ENCODE data around the gene INPP4B. TPM values are rescaled to one million over a fixed set of nuclear protein-coding genes. Genes with fewer than 3 reads are reported as not detected.

The INPP4B gene
- total RNA-seq, 4 donors from 2014 or later, result 38.9 to 48.7 (median 44.2) TPM

DNA sequence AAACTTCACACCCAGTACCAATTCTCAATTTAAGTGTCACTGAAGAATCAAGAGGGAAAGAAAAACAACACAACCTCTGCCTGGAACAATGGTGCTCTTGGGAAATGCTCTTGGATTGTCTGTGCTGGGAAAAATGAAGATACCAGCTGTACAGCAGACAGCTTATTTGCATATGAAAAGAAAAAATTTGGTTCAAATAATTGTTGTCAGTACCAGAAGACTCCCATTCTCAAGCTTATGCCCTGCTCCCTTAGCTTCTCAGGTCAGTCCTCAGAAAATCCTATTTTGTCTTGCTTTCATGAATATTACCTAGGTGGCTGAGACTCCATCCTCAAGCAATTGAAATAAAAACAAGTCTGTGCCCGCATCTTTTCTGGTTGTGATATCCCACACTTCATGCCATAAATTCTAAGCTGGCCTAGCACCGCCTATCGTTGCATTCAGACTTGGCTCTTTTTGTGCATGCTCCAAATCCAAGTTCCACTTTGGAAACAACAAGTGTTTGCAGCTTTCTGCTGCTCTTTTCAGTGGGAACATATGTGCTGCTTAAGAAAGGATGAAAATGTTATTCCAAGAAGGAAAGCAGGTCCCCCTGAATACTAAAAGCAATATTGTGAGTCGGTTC is 431.6 kb downstream of the INPP4B start:
- DNase-seq, result no peak
- Histone ChIP-seq H3K36me3 (no peaks in the 10 kb centered on the region), H3K27me3 (no peaks in the 10 kb centered on the region), H3K4me3 (no peak overlapping the region), H3K27ac (no peak overlapping the region), H3K4me1 (no peaks in the 10 kb centered on the region), H3K9me3 (no peaks in the 10 kb centered on the region)
- TF ChIP-seq, protein P1, sequence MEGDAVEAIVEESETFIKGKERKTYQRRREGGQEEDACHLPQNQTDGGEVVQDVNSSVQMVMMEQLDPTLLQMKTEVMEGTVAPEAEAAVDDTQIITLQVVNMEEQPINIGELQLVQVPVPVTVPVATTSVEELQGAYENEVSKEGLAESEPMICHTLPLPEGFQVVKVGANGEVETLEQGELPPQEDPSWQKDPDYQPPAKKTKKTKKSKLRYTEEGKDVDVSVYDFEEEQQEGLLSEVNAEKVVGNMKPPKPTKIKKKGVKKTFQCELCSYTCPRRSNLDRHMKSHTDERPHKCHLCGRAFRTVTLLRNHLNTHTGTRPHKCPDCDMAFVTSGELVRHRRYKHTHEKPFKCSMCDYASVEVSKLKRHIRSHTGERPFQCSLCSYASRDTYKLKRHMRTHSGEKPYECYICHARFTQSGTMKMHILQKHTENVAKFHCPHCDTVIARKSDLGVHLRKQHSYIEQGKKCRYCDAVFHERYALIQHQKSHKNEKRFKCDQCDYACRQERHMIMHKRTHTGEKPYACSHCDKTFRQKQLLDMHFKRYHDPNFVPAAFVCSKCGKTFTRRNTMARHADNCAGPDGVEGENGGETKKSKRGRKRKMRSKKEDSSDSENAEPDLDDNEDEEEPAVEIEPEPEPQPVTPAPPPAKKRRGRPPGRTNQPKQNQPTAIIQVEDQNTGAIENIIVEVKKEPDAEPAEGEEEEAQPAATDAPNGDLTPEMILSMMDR (IDR thresholded peaks at IDR 0.05), result no peak

DNA sequence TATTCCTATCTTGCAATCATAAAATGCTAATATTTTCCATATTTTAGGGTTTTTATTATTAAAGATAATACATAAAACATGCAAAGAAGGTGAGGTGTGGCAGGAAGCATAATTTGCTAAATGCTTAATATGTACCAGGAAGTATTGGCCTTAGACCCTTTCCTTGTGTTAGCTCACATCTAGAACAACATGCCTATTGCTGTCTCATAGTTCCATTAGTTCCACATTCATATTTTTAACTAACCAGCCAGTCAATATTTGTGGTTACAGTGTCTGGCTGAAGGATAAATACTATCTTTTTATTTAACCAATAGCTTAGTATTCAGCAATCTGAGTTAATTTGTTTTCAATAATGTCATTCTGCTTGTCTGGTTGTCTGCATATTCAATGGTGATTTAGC is 432.6 kb downstream of the INPP4B start:
- H3K4me1 ChIP-seq, result no peaks in the 10 kb centered on the region
- no peak for DNase-seq

DNA sequence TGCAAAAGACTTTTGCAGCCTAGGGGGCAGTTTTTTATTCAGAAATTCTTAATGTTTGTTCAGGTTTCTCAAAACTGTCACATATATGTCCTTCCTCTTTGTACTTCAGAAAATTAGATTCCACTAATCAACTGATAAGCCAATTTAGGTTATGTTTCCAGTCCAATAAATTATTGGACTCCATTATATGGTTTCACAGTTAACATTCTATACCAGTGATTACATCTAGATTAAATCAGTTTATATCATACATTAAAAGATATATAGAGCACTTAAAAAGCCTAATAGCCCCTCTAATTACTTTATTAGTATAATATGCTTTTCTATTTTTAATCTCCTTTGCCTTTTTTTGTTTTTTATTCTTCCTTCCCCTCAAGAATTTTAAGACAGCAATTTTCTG is 434.1 kb downstream of the INPP4B start:
- H3K36me3 ChIP-seq, result no peaks in the 10 kb centered on the region
- H3K9me3 ChIP-seq, result no peaks in the 10 kb centered on the region
- no peak for DNase-seq
- H3K4me3 ChIP-seq, result no peak overlapping the region
- no peaks in the 10 kb centered on the region for H3K4me1 ChIP-seq
- no peaks in the 10 kb centered on the region for H3K27me3 ChIP-seq
- H3K27ac ChIP-seq, result no peak overlapping the region
- TF ChIP-seq, protein P1 (IDR thresholded peaks at IDR 0.05), result no peak

More for the DNA sequence above, 432.6 kb downstream of the INPP4B start:
- Histone ChIP-seq H3K27ac (no peak overlapping the region), H3K27me3 (no peaks in the 10 kb centered on the region), H3K9me3 (no peaks in the 10 kb centered on the region), H3K4me3 (no peak overlapping the region), H3K36me3 (no peaks in the 10 kb centered on the region)
- TF ChIP-seq POLR2A (IDR thresholded peaks at IDR 0.05), result no peak
- TF ChIP-seq, protein P1 (IDR thresholded peaks at IDR 0.05), result no peak

DNA sequence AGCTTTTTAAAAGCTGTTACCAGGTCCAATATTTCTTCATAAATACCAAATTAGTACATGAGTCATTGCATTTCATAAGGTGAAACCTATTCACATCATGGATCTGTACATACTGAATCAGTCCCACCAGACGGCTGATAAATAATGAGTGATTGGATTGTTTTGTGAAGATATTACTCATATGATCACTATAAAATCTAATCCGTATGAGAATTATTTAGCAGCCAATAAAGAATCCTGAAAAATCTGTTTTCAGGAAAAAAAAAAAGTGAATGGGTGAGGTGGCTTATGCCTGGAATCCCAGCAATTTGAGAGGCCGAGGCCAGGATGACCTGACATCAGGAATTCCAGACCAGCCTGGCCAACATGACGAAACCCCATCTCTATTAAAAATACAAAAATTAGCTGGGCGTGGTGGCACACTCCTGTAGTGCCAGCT is 438.1 kb downstream of the INPP4B start:
- H3K4me3 ChIP-seq, result no peak overlapping the region
- DNase-seq, result no peak
- H3K9me3 ChIP-seq, result no peaks in the 10 kb centered on the region
- no peak for TF ChIP-seq POLR2A (IDR thresholded peaks at IDR 0.05)
- TF ChIP-seq, protein P1 (IDR thresholded peaks at IDR 0.05), result no peak
- H3K27ac ChIP-seq, result no peak overlapping the region
- H3K36me3 ChIP-seq, result no peaks in the 10 kb centered on the region
- H3K27me3 ChIP-seq, result no peaks in the 10 kb centered on the region
- peaks cover 0 to 6% (median 0%) of the 10 kb centered on the region in 4 donors for H3K4me1 ChIP-seq

DNA sequence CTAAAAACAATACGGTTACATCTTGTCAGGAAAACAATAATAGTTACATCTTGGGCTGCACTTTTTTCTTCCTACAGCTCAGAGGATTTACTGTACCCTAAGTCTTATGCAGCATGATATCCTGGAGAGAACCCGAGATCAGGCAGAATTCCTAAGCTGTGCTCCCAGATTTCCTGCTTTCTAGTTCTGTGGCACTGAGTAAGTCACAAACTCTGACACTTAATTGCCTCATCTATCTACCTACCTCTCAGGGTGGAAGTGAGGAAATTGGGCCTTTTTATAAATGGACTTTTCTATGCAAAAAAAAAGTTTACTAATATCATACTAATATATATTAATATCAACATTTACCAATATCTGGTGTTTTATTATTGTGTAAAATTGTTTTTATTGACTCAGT is 438.5 kb downstream of the INPP4B start:
- peaks cover 0 to 6% (median 0%) of the 10 kb centered on the region in 4 donors for H3K4me1 ChIP-seq
- H3K27ac ChIP-seq, result no peak overlapping the region
- TF ChIP-seq, protein P1 (IDR thresholded peaks at IDR 0.05), result no peak
- no peak for TF ChIP-seq POLR2A (IDR thresholded peaks at IDR 0.05)
- no peak overlapping the region for H3K4me3 ChIP-seq
- H3K9me3 ChIP-seq, result no peaks in the 10 kb centered on the region
- no peaks in the 10 kb centered on the region for H3K27me3 ChIP-seq
- DNase-seq, result no peak
- no peaks in the 10 kb centered on the region for H3K36me3 ChIP-seq

All from Peyer's patch (tissue), 4 donors.